ENCODE data around the gene PHACTR4.

GRCh38 chr1:28426831-28427230 is 57.3 kb downstream of the PHACTR4 start:
- TF ChIP-seq CTCF (IDR thresholded peaks at IDR 0.05) (no peak), POLR2A (IDR thresholded peaks at IDR 0.05) (no peak)
